HG02840 (cell line): ENCODE data around the gene COMTD1.
A peak's percentile ranks its signal among the peaks of the same experiment; 100 is the strongest.

Experiments
- ATAC-seq: cut with Tn5 transposase; IDR thresholded peaks from one replicate; pipeline ENCODE4 v1.9.1; 2021; ENCODE audit warnings: mild to moderate bottlenecking, moderate library complexity, moderate number of reproducible peaks; ENCODE audit not compliant: unreplicated experiment, low FRiP score

The COMTD1 gene

GRCh38 chr10:75235375-75236177, at the start of gene COMTD1:
Gene COMTD1 (minus strand): TSS chr10:75235957. CDS start chr10:75235928, 29 bp downstream.
- ATAC-seq: peak; percentile 70

GRCh38 chr10:75283671-75284470, 48.1 kb upstream of the COMTD1 start:
- no peak for ATAC-seq

GRCh38 chr10:75283078-75283670, 47.4 kb upstream of the COMTD1 start:
- ATAC-seq: no peak

- no peak for ATAC-seq
Measured at GRCh38 chr10:75281974-75282373, 46.2 kb upstream of the COMTD1 start.

- ATAC-seq: no peak
Measured at GRCh38 chr10:75280236-75280635, 44.5 kb upstream of the COMTD1 start.

GRCh38 chr10:75276069-75276872, 40.5 kb upstream of the COMTD1 start:
- no peak for ATAC-seq

GRCh38 chr10:75272896-75273295, 37.1 kb upstream of the COMTD1 start:
- ATAC-seq: no peak

- ATAC-seq: no peak
Measured at GRCh38 chr10:75272094-75272493, 36.3 kb upstream of the COMTD1 start.

GRCh38 chr10:75269605-75270004, 33.8 kb upstream of the COMTD1 start:
- no peak for ATAC-seq

- ATAC-seq: no peak
Measured at GRCh38 chr10:75266945-75267344, 31.2 kb upstream of the COMTD1 start.

GRCh38 chr10:75265856-75266255, 30.1 kb upstream of the COMTD1 start:
- ATAC-seq: no peak

- ATAC-seq: no peak
Measured at GRCh38 chr10:75263806-75264205, 28.0 kb upstream of the COMTD1 start.

GRCh38 chr10:75261813-75262705, 26.3 kb upstream of the COMTD1 start:
- no peak for ATAC-seq

GRCh38 chr10:75260990-75261389, 25.2 kb upstream of the COMTD1 start:
- ATAC-seq: no peak

- ATAC-seq: no peak
Measured at GRCh38 chr10:75254739-75255138, 19.0 kb upstream of the COMTD1 start.

- no peak for ATAC-seq
Measured at GRCh38 chr10:75253281-75254220, 17.8 kb upstream of the COMTD1 start.

- ATAC-seq: no peak
Measured at GRCh38 chr10:75250934-75251333, 15.2 kb upstream of the COMTD1 start.

GRCh38 chr10:75247797-75248196, 12.0 kb upstream of the COMTD1 start:
- no peak for ATAC-seq
